ENCODE results near the gene VARS2.

DNA sequence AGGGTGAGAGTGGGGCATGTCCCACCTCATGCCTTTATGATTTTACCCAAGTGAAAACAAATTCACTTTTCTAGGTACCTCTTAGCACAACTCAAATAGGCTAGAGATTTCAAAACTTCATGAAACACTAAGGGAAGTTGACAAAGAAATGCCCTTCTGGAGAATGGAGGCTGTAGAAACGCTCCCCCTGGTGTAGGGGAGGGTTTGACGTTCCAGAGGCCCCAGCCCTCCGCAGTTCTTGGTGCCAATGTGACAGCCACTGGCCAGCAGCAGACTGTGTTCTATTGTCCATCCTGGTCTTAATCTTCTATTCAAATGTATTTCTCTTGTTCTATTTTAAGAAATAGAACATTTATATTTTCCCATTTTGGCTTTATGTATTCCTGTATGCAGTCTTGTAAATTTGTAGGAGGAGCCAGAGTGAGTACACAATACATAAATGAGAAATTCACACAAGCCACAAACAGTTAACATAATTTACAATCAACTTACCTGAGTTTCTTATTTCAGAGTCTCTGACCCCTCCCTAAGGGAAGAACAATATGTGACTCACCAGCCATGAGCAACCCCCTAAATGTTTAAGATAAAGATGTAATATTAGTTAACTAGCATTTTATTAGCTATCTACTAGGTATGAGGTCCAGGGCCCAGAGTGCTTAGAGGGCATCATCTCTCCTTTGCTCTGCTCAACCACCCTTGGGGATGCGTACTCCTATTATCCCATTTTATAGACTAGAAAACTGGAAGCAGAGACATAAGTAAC, 60.6 kb downstream of the VARS2 start:
- TF ChIP-seq, protein P1, sequence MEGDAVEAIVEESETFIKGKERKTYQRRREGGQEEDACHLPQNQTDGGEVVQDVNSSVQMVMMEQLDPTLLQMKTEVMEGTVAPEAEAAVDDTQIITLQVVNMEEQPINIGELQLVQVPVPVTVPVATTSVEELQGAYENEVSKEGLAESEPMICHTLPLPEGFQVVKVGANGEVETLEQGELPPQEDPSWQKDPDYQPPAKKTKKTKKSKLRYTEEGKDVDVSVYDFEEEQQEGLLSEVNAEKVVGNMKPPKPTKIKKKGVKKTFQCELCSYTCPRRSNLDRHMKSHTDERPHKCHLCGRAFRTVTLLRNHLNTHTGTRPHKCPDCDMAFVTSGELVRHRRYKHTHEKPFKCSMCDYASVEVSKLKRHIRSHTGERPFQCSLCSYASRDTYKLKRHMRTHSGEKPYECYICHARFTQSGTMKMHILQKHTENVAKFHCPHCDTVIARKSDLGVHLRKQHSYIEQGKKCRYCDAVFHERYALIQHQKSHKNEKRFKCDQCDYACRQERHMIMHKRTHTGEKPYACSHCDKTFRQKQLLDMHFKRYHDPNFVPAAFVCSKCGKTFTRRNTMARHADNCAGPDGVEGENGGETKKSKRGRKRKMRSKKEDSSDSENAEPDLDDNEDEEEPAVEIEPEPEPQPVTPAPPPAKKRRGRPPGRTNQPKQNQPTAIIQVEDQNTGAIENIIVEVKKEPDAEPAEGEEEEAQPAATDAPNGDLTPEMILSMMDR (IDR thresholded peaks at IDR 0.05 in 2 of 3, conservative IDR thresholded peaks at IDR 0.05 in 1 of 3; ENCODE audit: borderline replicate concordance in 1 of 3, insufficient read depth in 1 of 3, low read depth in 2 of 3, low read length in 2 of 3) = no peak
- TF ChIP-seq EGR1 (IDR thresholded peaks at IDR 0.05; ENCODE audit: low read depth) = no peak
- no peak for TF ChIP-seq JUND (IDR thresholded peaks at IDR 0.05)
- no peak for TF ChIP-seq SP1 (IDR thresholded peaks at IDR 0.05; ENCODE audit: low read depth)
- no peak for TF ChIP-seq POLR2AphosphoS5 (IDR thresholded peaks at IDR 0.05; ENCODE audit: low read depth, low read length)
- no peak for TF ChIP-seq EZH2phosphoT487 (IDR thresholded peaks at IDR 0.05; ENCODE audit: borderline replicate concordance)
- no peak for TF ChIP-seq POLR2A (IDR thresholded peaks at IDR 0.05; ENCODE audit: borderline replicate concordance, extremely low read depth, insufficient read depth, insufficient read length)
- TF ChIP-seq, protein P2, sequence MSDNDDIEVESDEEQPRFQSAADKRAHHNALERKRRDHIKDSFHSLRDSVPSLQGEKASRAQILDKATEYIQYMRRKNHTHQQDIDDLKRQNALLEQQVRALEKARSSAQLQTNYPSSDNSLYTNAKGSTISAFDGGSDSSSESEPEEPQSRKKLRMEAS (IDR thresholded peaks at IDR 0.05) = no peak
- no peak for TF ChIP-seq ELF1 (IDR thresholded peaks at IDR 0.05; ENCODE audit: borderline replicate concordance, low read depth)
- no peak for TF ChIP-seq TCF7L2 (IDR thresholded peaks at IDR 0.05; ENCODE audit: borderline replicate concordance, extremely low read depth, insufficient read depth, insufficient read length)
- TF ChIP-seq, protein P3, sequence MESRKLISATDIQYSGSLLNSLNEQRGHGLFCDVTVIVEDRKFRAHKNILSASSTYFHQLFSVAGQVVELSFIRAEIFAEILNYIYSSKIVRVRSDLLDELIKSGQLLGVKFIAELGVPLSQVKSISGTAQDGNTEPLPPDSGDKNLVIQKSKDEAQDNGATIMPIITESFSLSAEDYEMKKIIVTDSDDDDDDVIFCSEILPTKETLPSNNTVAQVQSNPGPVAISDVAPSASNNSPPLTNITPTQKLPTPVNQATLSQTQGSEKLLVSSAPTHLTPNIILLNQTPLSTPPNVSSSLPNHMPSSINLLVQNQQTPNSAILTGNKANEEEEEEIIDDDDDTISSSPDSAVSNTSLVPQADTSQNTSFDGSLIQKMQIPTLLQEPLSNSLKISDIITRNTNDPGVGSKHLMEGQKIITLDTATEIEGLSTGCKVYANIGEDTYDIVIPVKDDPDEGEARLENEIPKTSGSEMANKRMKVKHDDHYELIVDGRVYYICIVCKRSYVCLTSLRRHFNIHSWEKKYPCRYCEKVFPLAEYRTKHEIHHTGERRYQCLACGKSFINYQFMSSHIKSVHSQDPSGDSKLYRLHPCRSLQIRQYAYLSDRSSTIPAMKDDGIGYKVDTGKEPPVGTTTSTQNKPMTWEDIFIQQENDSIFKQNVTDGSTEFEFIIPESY (IDR thresholded peaks at IDR 0.05; ENCODE audit: extremely low read depth, insufficient replicate concordance, low read length) = no peak
